Neural cell (in vitro differentiated cells): ENCODE results near the gene NUTF2. TPM values are rescaled to one million over a fixed set of nuclear protein-coding genes. Genes with fewer than 3 reads are reported as not detected.

Experiments used
- H2AFZ ChIP-seq: fragments of 200-600, 300-800 bp; sonication (generic), shearing (Covaris generic); 2 replicates; pipeline ENCODE4 v1.6.0; 2014; ENCODE audit warnings: low read depth, mild to moderate bottlenecking, antibody characterized with exemption, low read length, moderate library complexity
- H3F3A ChIP-seq: fragments of 200-600 bp; shearing (Covaris generic); 2 replicates; pipeline ENCODE4 v1.6.1; 2016; ENCODE audit warnings: mild to moderate bottlenecking, moderate library complexity, mixed read lengths, antibody characterized with exemption, low read length; ENCODE audit not compliant: insufficient read depth, poor library complexity, severe bottlenecking
- H3K27ac ChIP-seq: fragments of 200-600, 300-800 bp; sonication (generic), shearing (Covaris generic); 2 replicates; pipeline ENCODE4 v1.5.1; 2014; ENCODE audit warnings: mild to moderate bottlenecking, low read length, moderate library complexity
- H3K27me3 ChIP-seq: fragments of 300-800, 200-600 bp; sonication (generic), shearing (Covaris generic); 2 replicates; pipeline ENCODE4 v1.6.0; 2014; ENCODE audit warnings: mild to moderate bottlenecking, low read depth, low read length, moderate library complexity; ENCODE audit not compliant: insufficient read depth
- H3K36me3 ChIP-seq: fragments of 300-800, 200-600 bp; sonication (generic), shearing (Covaris generic); 2 replicates; pipeline ENCODE4 v1.5.1; 2014; ENCODE audit warnings: mild to moderate bottlenecking, antibody characterized with exemption, low read length, moderate library complexity; ENCODE audit not compliant: insufficient read depth
- H3K4me2 ChIP-seq: fragments of 300-800, 200-600 bp; sonication (generic), shearing (Covaris generic); 2 replicates; pipeline ENCODE4 v1.6.0; 2014; ENCODE audit warnings: mild to moderate bottlenecking, low read length
- H3K4me3 ChIP-seq: fragments of 300-800, 200-600 bp; sonication (generic), shearing (Covaris generic); 2 replicates; pipeline ENCODE4 v1.5.1; 2014; ENCODE audit warnings: mild to moderate bottlenecking, low read length, moderate library complexity
- H3K79me2 ChIP-seq: fragments of 200-600 bp; shearing (Covaris generic); replicated peaks from 2 replicates; pipeline ENCODE4 v1.6.0; 2014; ENCODE audit warnings: mild to moderate bottlenecking, low read length, moderate library complexity; ENCODE audit not compliant: insufficient read depth
- H3K9ac ChIP-seq: fragments of 300-800, 200-600 bp; sonication (generic), shearing (Covaris generic); 2 replicates; pipeline ENCODE4 v1.6.1; 2016; ENCODE audit warnings: mild to moderate bottlenecking, low read length, mixed read lengths
- H3K9me2 ChIP-seq: fragments of 200-600 bp; shearing (Covaris generic); 2 replicates; pipeline ENCODE4 v1.6.1; 2016; ENCODE audit warnings: mild to moderate bottlenecking, low read length, mixed read lengths; ENCODE audit not compliant: insufficient read depth
- H3K9me3 ChIP-seq: fragments of 200-600, 300-800 bp; sonication (generic), shearing (Covaris generic); 2 replicates; pipeline ENCODE4 v1.6.1; 2016; ENCODE audit warnings: mild to moderate bottlenecking, mixed run types, low read length, moderate library complexity, mixed read lengths
- H4K20me1 ChIP-seq: fragments of 200-600 bp; shearing (Covaris generic); 2 replicates; pipeline ENCODE4 v1.6.1; 2016; ENCODE audit warnings: mild to moderate bottlenecking, mixed run types; ENCODE audit not compliant: insufficient read depth
- CTCF ChIP-seq: fragments of 450-650 bp; IDR thresholded peaks from 2 replicates; pipeline ENCODE4 v1.5.1; 2014; ENCODE audit warnings: antibody characterized with exemption, mild to moderate bottlenecking, moderate library complexity; ENCODE audit not compliant: poor library complexity, severe bottlenecking
- EP300 ChIP-seq: fragments of 450-650 bp; conservative IDR thresholded peaks from 2 replicates; pipeline ENCODE4 v1.6.1; 2014; ENCODE audit warnings: antibody characterized with exemption, mild to moderate bottlenecking, moderate library complexity; ENCODE audit not compliant: poor library complexity, severe bottlenecking
- EZH2 ChIP-seq: fragments of 200-600, 300-800 bp; shearing (Covaris generic), sonication (generic); IDR thresholded peaks from 2 replicates; pipeline ENCODE4 v1.6.1; 2014; ENCODE audit warnings: antibody characterized with exemption, low read length, borderline replicate concordance, mild to moderate bottlenecking; ENCODE audit not compliant: insufficient read depth, poor library complexity, severe bottlenecking
- MXI1 ChIP-seq: fragments of 450-650 bp; conservative IDR thresholded peaks from 2 replicates; pipeline ENCODE4 v1.6.1; 2014; ENCODE audit warnings: antibody characterized with exemption, mild to moderate bottlenecking; ENCODE audit not compliant: poor library complexity, severe bottlenecking
- POLR2AphosphoS5 ChIP-seq: IDR thresholded peaks from 2 replicates; pipeline ENCODE4 v1.6.1; 2012
- RAD21 ChIP-seq: fragments of 450-650 bp; conservative IDR thresholded peaks from 2 replicates; pipeline ENCODE4 v1.6.1; 2014; ENCODE audit warnings: antibody characterized with exemption, mild to moderate bottlenecking, moderate library complexity
- REST ChIP-seq: IDR thresholded peaks from 2 replicates; pipeline ENCODE4 v1.6.1; 2012; ENCODE audit warnings: borderline replicate concordance
- SMC3 ChIP-seq: fragments of 450-650 bp; conservative IDR thresholded peaks from 2 replicates; pipeline ENCODE4 v1.6.1; 2014; ENCODE audit warnings: antibody characterized with exemption, mild to moderate bottlenecking, moderate library complexity; ENCODE audit not compliant: poor library complexity
- TAF1 ChIP-seq: IDR thresholded peaks from 2 replicates; pipeline ENCODE4 v1.6.1; 2012; ENCODE audit warnings: low read depth
- polyA plus RNA-seq: library from polyadenylated mRNA; depleted of rRNA; stranded (reverse); fragments of >200 nt; gene quantifications from 2 replicates; pipeline ENCODE4 v1.2.3, GENCODE V29; 2014

NUTF2 gene
- polyA plus RNA-seq, 1 donor from 2014 or later: 98.6 TPM

GRCh38 chr16:67885545-67885944, 38.8 kb downstream of the NUTF2 start:
- Histone ChIP-seq H4K20me1 (no peaks in the 10 kb centered on the region), H3K9me3 (no peaks in the 10 kb centered on the region), H3K27ac (no peak overlapping the region), H3K27me3 (no peaks in the 10 kb centered on the region), H3K79me2 (no peaks in the 10 kb centered on the region), H3F3A (no peaks in the 10 kb centered on the region), H3K4me3 (no peak overlapping the region), H3K4me2 (no peak overlapping the region), H3K9ac (no peak overlapping the region), H2AFZ (no peak overlapping the region), H3K9me2 (no peaks in the 10 kb centered on the region), H3K36me3 (peaks cover 8% of the 10 kb centered on the region)
- TF ChIP-seq RAD21 (no peak), CTCF (no peak), MXI1 (no peak), TAF1 (no peak), POLR2AphosphoS5 (no peak)

GRCh38 chr16:67885976-67886375, 39.2 kb downstream of the NUTF2 start:
- no peak for TF ChIP-seq POLR2AphosphoS5
- Histone ChIP-seq H3K27ac (no peak overlapping the region), H3K4me2 (no peak overlapping the region), H3K4me3 (no peak overlapping the region), H3K9ac (no peak overlapping the region), H3K36me3 (peaks cover 8% of the 10 kb centered on the region), H3K9me2 (no peaks in the 10 kb centered on the region), H3K27me3 (no peaks in the 10 kb centered on the region), H3F3A (no peaks in the 10 kb centered on the region), H2AFZ (no peak overlapping the region), H3K9me3 (no peaks in the 10 kb centered on the region), H3K79me2 (no peaks in the 10 kb centered on the region), H4K20me1 (no peaks in the 10 kb centered on the region)

- H3K4me2 ChIP-seq: no peak overlapping the region
- no peaks in the 10 kb centered on the region for H3K27me3 ChIP-seq
- H3F3A ChIP-seq: no peaks in the 10 kb centered on the region
- no peaks in the 10 kb centered on the region for H3K79me2 ChIP-seq
- peaks cover 8% of the 10 kb centered on the region for H3K36me3 ChIP-seq
- no peak for TF ChIP-seq POLR2AphosphoS5
- TF ChIP-seq EP300: no peak
- TF ChIP-seq MXI1: no peak
- TF ChIP-seq SMC3: no peak
- no peak for TF ChIP-seq TAF1
- no peak for TF ChIP-seq RAD21
- TF ChIP-seq REST: no peak
- no peak for TF ChIP-seq CTCF
- no peak for TF ChIP-seq EZH2
- H3K9me2 ChIP-seq: no peaks in the 10 kb centered on the region
- no peak overlapping the region for H3K9ac ChIP-seq
- no peak overlapping the region for H2AFZ ChIP-seq
- no peak overlapping the region for H3K27ac ChIP-seq
- H3K9me3 ChIP-seq: no peaks in the 10 kb centered on the region
- no peak overlapping the region for H3K4me3 ChIP-seq
- H4K20me1 ChIP-seq: no peaks in the 10 kb centered on the region
Measured at GRCh38 chr16:67886387-67886786, 39.7 kb downstream of the NUTF2 start.
